ENCODE data around the gene LRRC55.

The LRRC55 gene

DNA sequence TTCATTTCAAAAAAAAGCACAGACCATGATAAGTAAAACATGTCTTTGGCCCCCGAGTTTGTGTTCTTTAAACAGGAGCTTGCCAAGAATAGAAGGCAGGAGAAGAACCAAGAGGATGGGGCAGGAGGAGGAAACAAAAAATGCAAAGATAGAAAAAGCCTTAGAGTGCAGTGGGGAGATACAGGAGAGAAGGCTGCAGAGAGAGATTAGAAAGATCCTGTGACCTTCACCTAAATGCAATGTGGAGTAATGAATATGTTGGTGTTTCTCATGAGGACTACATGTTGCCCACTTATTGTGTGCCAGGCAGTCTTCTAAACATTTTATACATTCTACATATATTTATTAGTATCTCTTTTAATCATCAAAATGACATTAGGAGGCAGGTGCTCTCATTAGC is 57.6 kb downstream of the LRRC55 start:
- DNase-seq: no peak

DNA sequence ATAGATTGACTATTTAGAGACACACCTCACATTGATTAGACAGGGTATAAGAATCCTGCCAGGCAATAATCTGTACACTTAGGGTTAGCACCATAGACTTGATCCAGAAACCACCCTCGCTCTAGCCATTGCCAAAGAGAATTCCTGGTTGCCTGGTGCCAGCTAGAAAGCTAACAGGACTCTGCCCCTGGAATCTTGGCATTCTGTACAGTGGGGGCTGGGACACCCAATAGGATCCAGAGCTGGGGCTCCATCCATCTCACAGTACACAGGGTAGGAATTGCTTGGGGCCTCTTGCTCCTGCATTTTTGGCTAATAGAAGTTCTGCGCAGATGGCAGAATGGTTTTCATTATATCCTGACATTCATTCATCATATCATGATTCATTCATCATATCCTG is 58.3 kb downstream of the LRRC55 start:
- no peak for DNase-seq

DNA sequence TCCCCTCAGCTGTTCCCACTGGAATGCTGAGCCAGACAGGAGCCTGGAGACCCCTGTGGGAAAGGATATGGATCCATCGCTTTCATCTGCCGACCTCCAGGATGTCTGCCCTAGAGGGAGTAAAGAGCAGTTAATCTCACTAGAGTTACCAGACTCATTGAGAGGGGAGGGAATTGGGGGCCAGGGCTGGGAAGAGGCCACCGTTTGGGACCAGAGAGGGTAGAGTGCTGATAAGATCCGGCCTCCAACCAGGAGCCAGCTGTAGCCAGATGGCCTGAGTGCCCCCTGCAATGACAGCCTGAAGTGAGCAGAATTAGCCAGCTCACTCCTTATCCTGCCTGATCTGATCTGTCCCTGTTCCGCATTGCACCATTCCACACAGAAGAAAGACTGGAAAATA is 59.0 kb downstream of the LRRC55 start:
- no peak for DNase-seq

Data from T-helper 2 cell (primary cell).